OCI-LY7 (cell line): Measurements from ENCODE around the gene ELF2. TPM values are rescaled to one million over a fixed set of nuclear protein-coding genes. Genes with fewer than 3 reads are reported as not detected.

Experiments used
- BruUV-seq: library from RNA; stranded (reverse); fragments of 400-500 nt; replicated peaks from 2 replicates; lab custom pipeline; 2021; lab: Mats Ljungman, UMichigan
- CTCF ChIA-PET: fragments of 300-600 bp; sonication (Branson Sonifier 250); formaldehyde crosslinking; loops from one replicate; lab custom pipeline; 2022; ENCODE audit warnings: antibody characterized with exemption; ENCODE audit not compliant: unreplicated experiment; lab: Charles Lee
- POLR2A ChIA-PET: fragments of 300-600 bp; sonication (Branson Sonifier 250); formaldehyde crosslinking; loops from one replicate; lab custom pipeline; 2022; ENCODE audit warnings: antibody characterized with exemption; lab: Charles Lee
- DNase-seq: peaks from one replicate; pipeline ENCODE4 v3.0.0-alpha.2; 2015; ENCODE audit warnings: low spot score
- H2AFZ ChIP-seq: fragments of 200-600 bp; sonication (generic), shearing (Covaris generic); 2 replicates; pipeline ENCODE4 v1.6.1; 2014; ENCODE audit warnings: mild to moderate bottlenecking, antibody characterized with exemption, low read length, moderate library complexity
- H3K27ac ChIP-seq: fragments of 200-600 bp; sonication (generic); 2 replicates; pipeline ENCODE4 v1.5.1; 2014; ENCODE audit warnings: mixed run types, low read depth, mild to moderate bottlenecking, moderate library complexity, low read length, inconsistent platforms; ENCODE audit not compliant: poor library complexity, severe bottlenecking
- H3K36me3 ChIP-seq: fragments of 200-600 bp; sonication (generic); 2 replicates; pipeline ENCODE4 v1.6.1; 2014; ENCODE audit warnings: mild to moderate bottlenecking, antibody characterized with exemption, low read length, moderate library complexity, mixed read lengths; ENCODE audit not compliant: insufficient read depth
- H3K4me1 ChIP-seq: fragments of 200-600 bp; sonication (generic); 2 replicates; pipeline ENCODE4 v1.5.1; 2014; ENCODE audit warnings: mild to moderate bottlenecking, low read length; ENCODE audit not compliant: insufficient read depth, poor library complexity, severe bottlenecking
- H3K4me2 ChIP-seq: fragments of 200-600 bp; sonication (generic); 2 replicates; pipeline ENCODE4 v1.6.1; 2014; ENCODE audit warnings: mild to moderate bottlenecking, low read length
- H3K4me3 ChIP-seq: fragments of 200-600 bp; sonication (generic); 2 replicates; pipeline ENCODE4 v1.5.1; 2014; ENCODE audit warnings: mild to moderate bottlenecking, low read depth, low read length; ENCODE audit not compliant: poor library complexity, severe bottlenecking
- H3K79me2 ChIP-seq: fragments of 200-600 bp; sonication (generic); 2 replicates; pipeline ENCODE4 v1.6.1; 2016; ENCODE audit warnings: low read depth, mild to moderate bottlenecking, low read length, moderate library complexity, mixed read lengths; ENCODE audit not compliant: insufficient read depth
- H3K9me2 ChIP-seq: fragments of 200-600 bp; sonication (generic); 2 replicates; pipeline ENCODE4 v1.6.1; 2016; ENCODE audit warnings: mild to moderate bottlenecking, low read length, mixed read lengths; ENCODE audit not compliant: insufficient read depth
- H3K9me3 ChIP-seq: fragments of 200-600 bp; sonication (generic); 2 replicates; pipeline ENCODE4 v1.6.1; 2014; ENCODE audit warnings: mild to moderate bottlenecking, mixed run types, low read length, mixed read lengths
- H4K20me1 ChIP-seq: fragments of 200-600 bp; sonication (generic); 2 replicates; pipeline ENCODE4 v1.6.1; 2014; ENCODE audit warnings: mild to moderate bottlenecking, antibody characterized with exemption, low read length, moderate library complexity, mixed read lengths; ENCODE audit not compliant: insufficient read depth
- EZH2phosphoT487 ChIP-seq: fragments of 200-600 bp; sonication (generic); IDR thresholded peaks from 2 replicates; pipeline ENCODE4 v1.6.1; 2018; ENCODE audit warnings: low read depth, borderline replicate concordance, mild to moderate bottlenecking, mixed run types, antibody characterized with exemption, low read length, moderate library complexity, mixed read lengths
- intact Hi-C: fragments of 100-400 bp; cut with micrococcal nuclease; formaldehyde crosslinking; loops from one replicate; pipeline ENCODE4 v1.10.0; 2022; ENCODE audit not compliant: unreplicated experiment
- total RNA-seq, 2 experiments: library from RNA; depleted of rRNA in 1 of 2; stranded (reverse); fragments of >200 nt in 1 of 2; shearing (Covaris generic) in 1 of 2; gene quantifications; 2 replicates each; pipeline ENCODE4 v1.2.3, GENCODE V29; 2014 to 2022
- TF ChIP-seq, protein P1 (sequence below): fragments of 200-600 bp; sonication (generic); conservative IDR thresholded peaks from 2 replicates; pipeline ENCODE4 v1.5.1; 2014; ENCODE audit warnings: mild to moderate bottlenecking, antibody characterized with exemption, low read length, moderate library complexity, mixed read lengths

The ELF2 gene
- total RNA-seq, 2 experiments from 2014 or later, result 49.6 to 57.0 TPM

DNA sequence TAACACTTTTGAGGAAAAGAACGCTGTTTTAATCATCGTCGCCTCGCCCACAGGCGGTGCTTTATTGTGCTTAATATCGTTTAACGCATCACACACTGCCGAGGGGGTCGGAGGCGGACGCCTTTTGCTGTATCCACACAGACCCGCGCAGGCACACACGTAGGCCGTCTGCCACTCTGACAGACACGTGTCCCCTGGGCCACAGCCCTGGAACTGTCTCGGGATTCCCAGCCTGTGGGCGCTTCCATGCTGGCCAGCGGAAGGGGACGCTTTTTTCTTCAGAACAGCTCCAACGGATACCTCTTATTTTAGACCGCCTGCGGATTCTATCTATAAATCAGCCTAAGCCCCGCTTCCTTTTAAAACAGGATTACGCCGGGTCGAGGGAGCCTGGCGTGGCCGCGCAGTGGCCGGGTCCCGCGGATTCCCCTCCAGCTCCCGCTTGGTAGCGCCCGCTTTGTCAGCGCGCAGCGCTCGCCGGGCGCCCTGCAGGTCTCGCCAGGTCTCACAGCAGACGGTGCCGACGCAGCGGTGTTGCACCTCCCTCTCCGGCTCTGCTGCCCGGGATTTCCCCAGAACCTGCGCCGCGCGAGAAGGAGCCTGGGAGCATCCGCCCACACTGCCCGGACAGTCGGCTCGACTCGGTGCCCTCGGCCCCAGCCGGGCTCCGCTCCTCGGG lies 161.6 kb downstream of the ELF2 start, which contains the start of gene NOCT:
Gene NOCT (plus strand): TSS at position 513 of the 679 bp plus-strand sequence. CDS start 201 bp downstream, outside the sequence.
- BruUV-seq, result no TSS peak
- Histone ChIP-seq H3K4me1 (peaks cover 38% of the 10 kb centered on the region), H3K79me2 (peaks cover 43% of the 10 kb centered on the region), H3K36me3 (peaks cover 18% of the 10 kb centered on the region), H3K4me2 (peak within 1 kb of the TSS; percentile 64), H3K9me3 (no peaks in the 10 kb centered on the region), H4K20me1 (peaks cover 13% of the 10 kb centered on the region; the same call in 1 of the 2 replicates), H3K27ac (peak within 1 kb of the TSS; percentile 79), H3K9me2 (no peaks in the 10 kb centered on the region), H3K4me3 (peak within 1 kb of the TSS; percentile 88), H2AFZ (peak within 1 kb of the TSS; percentile 73; the same call in 1 of the 2 replicates)
- POLR2A ChIA-PET, result interaction anchor here (0.9 to 4.7 kb wide), 6 partner anchors 9 to 529 kb away, joined by 3 to 24 read pairs (median 4); no protein-coding TSS in a partner anchor
- intact Hi-C loops, result loop anchor here (1.0 to 5.0 kb wide), 4 partner anchors 68 to 1137 kb away; partner anchors contain the start of genes ELF2, MAML3 and SETD7
- DNase-seq, result peak; percentile 95
- CTCF ChIA-PET, result interaction anchor here (1.6 kb wide), 1 partner anchor 11 kb away, joined by 5 read pairs; no protein-coding TSS in a partner anchor
- TF ChIP-seq, protein P1, sequence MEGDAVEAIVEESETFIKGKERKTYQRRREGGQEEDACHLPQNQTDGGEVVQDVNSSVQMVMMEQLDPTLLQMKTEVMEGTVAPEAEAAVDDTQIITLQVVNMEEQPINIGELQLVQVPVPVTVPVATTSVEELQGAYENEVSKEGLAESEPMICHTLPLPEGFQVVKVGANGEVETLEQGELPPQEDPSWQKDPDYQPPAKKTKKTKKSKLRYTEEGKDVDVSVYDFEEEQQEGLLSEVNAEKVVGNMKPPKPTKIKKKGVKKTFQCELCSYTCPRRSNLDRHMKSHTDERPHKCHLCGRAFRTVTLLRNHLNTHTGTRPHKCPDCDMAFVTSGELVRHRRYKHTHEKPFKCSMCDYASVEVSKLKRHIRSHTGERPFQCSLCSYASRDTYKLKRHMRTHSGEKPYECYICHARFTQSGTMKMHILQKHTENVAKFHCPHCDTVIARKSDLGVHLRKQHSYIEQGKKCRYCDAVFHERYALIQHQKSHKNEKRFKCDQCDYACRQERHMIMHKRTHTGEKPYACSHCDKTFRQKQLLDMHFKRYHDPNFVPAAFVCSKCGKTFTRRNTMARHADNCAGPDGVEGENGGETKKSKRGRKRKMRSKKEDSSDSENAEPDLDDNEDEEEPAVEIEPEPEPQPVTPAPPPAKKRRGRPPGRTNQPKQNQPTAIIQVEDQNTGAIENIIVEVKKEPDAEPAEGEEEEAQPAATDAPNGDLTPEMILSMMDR, result no peak
- TF ChIP-seq EZH2phosphoT487, result no peak

DNA sequence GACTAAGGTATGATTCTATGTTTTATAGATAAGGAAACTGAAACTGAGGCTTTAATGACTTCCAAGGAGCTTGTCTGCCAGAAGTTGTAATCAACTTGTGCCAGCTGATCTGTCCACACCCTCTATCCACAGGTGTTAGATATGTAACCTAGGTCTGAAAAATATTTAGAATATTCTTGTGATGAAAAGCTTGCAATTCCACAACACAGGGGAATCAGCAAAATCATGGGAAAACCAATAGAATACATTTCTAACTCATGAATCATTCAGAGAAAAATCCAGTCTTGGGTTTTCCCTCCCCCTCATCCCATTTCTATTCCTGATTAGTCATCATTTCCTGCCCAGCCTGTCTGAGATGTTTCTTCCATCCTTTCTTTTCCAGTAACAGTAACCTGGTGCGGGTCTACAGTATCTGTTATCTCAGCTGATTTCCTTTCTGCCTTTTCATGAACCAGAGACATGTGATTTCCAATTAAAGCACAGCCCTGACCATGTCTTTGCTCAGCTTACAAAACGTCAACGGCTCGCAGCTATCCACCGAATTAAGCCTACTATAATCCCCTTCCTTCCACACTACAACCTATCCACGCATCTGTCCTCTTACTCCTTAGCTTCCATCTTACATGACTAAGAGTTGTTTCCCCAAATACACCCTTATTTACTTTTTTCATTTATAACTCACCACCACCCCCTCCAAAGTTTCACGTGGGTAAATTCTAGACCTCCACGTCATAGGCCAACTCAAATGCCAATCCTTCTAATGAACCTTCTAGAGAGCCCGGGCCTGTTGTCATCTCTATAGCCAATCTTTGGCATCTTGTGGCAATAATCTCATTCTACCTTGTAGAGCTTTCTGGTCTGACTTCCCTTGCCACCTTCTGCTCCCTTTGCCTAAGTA lies 162.4 kb downstream of the ELF2 start:
- peaks cover 10% of the 10 kb centered on the region for H3K36me3 ChIP-seq
- peak overlapping the region; percentile 79 for H3K27ac ChIP-seq
- peaks cover 13% of the 10 kb centered on the region; the same call in 1 of the 2 replicates for H4K20me1 ChIP-seq
- peak overlapping the region; percentile 64 for H3K4me2 ChIP-seq
- no peaks in the 10 kb centered on the region for H3K9me3 ChIP-seq
- no peaks in the 10 kb centered on the region for H3K9me2 ChIP-seq
- H3K4me3 ChIP-seq, result peak overlapping the region; percentile 88
- CTCF ChIA-PET, result interaction anchor here (1.6 kb wide), 1 partner anchor 12 kb away, joined by 5 read pairs; no protein-coding TSS in a partner anchor
- no TSS peak for BruUV-seq
- POLR2A ChIA-PET, result interaction anchor here (0.6 to 1.9 kb wide), 12 partner anchors 8 to 772 kb away, joined by 3 to 7 read pairs (median 4); partner anchors contain the start of gene SLC7A11
- peak overlapping the region; percentile 73; the same call in 1 of the 2 replicates for H2AFZ ChIP-seq
- peaks cover 35% of the 10 kb centered on the region for H3K79me2 ChIP-seq
- peaks cover 36% of the 10 kb centered on the region for H3K4me1 ChIP-seq
- no peak for DNase-seq
- intact Hi-C loops, result loop anchor here (1.0 to 5.0 kb wide), 4 partner anchors 69 to 1138 kb away; partner anchors contain the start of genes ELF2, MAML3 and SETD7
- TF ChIP-seq EZH2phosphoT487, result no peak
- TF ChIP-seq, protein P1, result no peak
